ENCODE results near the gene LCOR.

LCOR gene

GRCh38 chr10:97037365-97038361 lies 205.6 kb downstream of the LCOR start:
- DNase-seq, result peak; percentile 89

- DNase-seq, result no peak
Observed at GRCh38 chr10:97038688-97039087, 206.6 kb downstream of the LCOR start.

GRCh38 chr10:97039538-97040247 lies 207.6 kb downstream of the LCOR start:
- DNase-seq, result no peak

GRCh38 chr10:97040248-97040584 lies 208.1 kb downstream of the LCOR start:
- no peak for DNase-seq

GRCh38 chr10:97040706-97041105 lies 208.6 kb downstream of the LCOR start:
- no peak for DNase-seq

GRCh38 chr10:97042081-97042480 lies 210.0 kb downstream of the LCOR start:
- no peak for DNase-seq

GRCh38 chr10:97042716-97043562 lies 210.8 kb downstream of the LCOR start:
- no peak for DNase-seq

GRCh38 chr10:97043563-97043855 lies 211.4 kb downstream of the LCOR start:
- DNase-seq, result no peak
